Superior temporal gyrus (tissue), 1 donor: ENCODE data around the gene ACTN4.

ENCODE experiments used
- DNase-seq: peaks from one replicate; pipeline ENCODE4 v3.0.0-alpha.2; 2016; ENCODE audit errors: extremely low spot score

ACTN4 gene

GRCh38 chr19:38708413-38709024 lies 61.1 kb downstream of the ACTN4 start:
- no peak for DNase-seq

DNA sequence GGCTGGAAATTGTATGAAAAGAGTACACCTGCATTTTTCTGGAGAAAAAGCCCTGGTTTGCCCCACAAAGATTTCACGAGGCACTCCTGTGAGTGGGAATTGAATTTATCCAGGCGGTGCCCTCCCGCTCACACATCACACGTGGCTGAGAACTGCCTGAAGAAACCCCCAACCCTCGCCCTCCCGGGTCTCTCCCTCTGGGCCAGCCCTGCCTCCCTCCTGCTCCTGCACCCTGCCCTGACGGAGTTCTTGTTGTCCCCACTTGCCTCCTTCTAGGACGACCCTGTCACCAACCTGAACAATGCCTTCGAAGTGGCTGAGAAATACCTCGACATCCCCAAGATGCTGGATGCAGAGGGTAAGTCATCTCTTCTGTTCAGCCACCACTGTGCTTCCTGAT lies 61.7 kb downstream of the ACTN4 start:
- DNase-seq, result no peak

DNA sequence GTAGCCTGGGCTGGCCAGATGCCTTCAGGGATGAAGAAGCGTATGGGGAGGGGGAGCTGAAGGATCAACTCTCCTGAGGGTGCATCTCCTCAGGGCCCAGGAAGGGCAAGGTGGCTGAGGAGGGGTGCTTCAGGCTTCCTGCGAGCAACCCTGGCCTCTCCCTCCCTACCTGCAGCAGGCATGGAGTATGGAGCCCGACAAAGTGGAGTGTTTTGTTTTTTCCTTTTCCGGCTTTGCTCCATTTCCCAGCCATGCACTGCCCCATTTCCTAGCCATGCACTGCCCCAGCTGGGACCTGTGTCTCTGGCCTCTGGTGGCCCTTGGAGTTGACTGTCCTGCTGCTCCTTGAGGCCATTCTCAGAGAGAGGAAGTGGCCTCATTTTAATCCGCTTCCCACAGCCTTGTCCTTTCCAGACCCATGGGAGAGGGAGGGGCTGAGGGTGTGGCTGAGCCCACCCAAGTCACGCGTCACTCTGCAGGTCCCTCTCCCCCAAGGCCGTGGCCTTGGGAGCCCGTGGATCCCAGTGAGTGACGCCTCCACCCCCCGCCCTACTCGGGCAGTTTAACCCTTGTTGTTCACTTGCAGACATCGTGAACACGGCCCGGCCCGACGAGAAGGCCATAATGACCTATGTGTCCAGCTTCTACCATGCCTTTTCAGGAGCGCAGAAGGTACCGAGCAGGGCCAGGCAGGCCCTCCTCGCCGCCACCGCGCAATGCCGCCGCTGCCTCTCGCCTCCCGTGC lies 62.4 kb downstream of the ACTN4 start:
- no peak for DNase-seq

- DNase-seq, result no peak
Measured at GRCh38 chr19:38710416-38710702, 62.9 kb downstream of the ACTN4 start.

DNA sequence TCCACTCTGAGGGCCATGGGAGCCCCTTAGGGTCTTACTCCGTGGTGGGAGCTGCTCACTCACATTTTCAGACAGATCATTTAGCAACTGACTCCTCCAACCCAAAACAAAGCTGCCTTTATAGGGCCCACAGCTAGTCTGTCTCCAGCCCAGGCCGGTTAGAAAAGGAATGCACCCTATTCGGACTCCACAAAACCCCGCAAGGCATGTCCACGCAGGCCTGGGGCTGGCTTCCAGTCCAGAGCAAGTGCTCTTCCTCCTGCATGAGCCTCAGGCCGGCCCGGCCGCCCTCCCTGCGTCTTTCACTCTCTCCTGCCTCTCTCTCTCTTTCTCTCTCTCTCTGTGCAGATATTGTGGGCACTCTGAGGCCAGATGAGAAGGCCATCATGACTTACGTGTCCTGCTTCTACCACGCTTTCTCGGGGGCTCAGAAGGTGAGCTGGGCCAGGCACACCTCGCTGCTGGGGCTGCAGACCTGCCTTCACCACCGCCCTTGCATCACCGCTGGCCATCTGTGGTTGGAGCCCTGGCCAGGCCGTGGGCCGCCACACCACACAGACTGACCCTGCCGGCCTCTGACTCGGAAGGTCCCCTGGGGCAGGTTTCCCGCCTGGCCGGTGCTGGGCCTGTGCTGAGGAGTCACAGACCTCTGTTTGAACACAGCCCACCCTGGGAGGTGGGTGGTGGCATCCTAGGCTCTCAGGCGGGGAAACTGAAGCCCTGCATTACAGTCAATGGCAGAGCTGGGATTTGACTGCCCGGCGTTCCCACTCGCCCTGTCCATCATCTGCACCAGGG lies 63.7 kb downstream of the ACTN4 start:
- DNase-seq, result peak; percentile 55

GRCh38 chr19:38711726-38712153 lies 64.3 kb downstream of the ACTN4 start:
- no peak for DNase-seq

DNA sequence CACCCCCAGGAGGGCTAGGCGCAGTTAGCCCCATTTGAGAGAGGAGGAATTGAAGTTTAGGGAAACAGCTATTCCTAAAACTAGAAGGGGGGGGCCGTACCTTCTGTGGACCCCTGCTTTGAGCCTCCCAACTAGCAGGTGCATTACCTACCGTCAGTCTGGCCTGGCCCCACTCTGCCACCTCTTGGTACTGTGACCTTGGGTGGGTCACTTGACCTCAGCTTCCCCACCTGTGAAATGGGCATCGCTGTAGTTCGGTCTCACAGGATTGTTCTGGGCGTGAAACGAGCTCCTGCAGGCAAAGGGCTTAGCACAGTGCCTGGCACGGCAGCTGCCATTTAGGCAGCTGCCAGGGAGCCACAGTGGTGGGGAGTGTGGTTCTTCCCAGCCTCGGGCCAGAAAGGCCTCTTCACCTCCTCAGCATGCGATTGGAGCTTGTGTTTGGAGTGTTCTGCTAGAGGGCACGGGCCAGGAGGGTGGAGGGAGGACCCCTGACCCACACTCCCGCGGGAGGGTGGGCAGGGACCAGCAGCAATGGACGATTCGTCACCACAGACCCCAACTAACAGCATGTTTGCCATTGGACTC lies 64.8 kb downstream of the ACTN4 start:
- DNase-seq, result no peak

DNA sequence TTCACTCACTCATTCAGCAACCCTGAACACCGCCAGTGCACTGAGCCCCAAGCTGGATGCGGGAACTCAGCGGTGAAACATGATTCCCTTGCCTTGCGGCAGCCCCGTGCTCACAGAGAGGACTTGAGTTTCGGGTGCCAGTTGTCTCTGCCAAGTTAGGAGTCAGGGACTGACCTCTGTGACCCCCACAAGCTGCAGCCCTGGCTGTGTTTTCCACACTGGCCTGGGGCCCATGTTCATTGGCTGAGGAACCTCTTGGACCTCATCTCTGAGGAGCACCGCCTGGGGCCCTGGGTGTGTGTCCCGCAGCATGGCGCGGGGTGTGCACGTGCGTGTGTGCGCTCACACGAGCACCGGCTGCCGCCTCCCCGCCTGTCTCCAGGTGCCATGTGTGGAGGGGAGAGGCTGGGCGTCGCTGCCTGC lies 65.8 kb downstream of the ACTN4 start:
- DNase-seq, result peak; percentile 42

GRCh38 chr19:38713865-38714264 lies 66.4 kb downstream of the ACTN4 start:
- DNase-seq, result no peak

GRCh38 chr19:38714354-38714778 lies 66.9 kb downstream of the ACTN4 start:
- no peak for DNase-seq

DNA sequence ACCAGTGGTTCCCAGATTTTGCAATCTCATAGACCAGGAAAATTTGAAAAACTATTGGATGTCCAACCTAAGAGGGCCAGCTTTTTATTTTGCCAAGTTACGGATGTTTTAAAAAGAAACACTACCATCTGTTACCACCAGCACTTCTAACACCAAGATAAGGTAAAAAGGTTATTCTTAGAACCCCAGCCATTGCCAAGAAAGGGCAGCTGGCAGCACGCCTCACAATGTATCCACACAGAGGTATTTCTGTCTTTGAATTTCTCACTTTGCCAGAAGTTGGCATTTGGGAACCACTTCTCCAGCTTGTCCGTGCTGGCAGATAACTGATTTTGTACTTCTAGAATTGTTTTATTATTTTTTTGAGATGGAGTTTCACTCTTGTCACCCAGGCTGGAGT lies 68.1 kb downstream of the ACTN4 start:
- peak; percentile 76 for DNase-seq

GRCh38 chr19:38717051-38717450 lies 69.6 kb downstream of the ACTN4 start:
- DNase-seq, result no peak

GRCh38 chr19:38717855-38718254 lies 70.4 kb downstream of the ACTN4 start:
- no peak for DNase-seq

- DNase-seq, result peak; percentile 72
Measured at GRCh38 chr19:38718747-38719543, 71.5 kb downstream of the ACTN4 start.

DNA sequence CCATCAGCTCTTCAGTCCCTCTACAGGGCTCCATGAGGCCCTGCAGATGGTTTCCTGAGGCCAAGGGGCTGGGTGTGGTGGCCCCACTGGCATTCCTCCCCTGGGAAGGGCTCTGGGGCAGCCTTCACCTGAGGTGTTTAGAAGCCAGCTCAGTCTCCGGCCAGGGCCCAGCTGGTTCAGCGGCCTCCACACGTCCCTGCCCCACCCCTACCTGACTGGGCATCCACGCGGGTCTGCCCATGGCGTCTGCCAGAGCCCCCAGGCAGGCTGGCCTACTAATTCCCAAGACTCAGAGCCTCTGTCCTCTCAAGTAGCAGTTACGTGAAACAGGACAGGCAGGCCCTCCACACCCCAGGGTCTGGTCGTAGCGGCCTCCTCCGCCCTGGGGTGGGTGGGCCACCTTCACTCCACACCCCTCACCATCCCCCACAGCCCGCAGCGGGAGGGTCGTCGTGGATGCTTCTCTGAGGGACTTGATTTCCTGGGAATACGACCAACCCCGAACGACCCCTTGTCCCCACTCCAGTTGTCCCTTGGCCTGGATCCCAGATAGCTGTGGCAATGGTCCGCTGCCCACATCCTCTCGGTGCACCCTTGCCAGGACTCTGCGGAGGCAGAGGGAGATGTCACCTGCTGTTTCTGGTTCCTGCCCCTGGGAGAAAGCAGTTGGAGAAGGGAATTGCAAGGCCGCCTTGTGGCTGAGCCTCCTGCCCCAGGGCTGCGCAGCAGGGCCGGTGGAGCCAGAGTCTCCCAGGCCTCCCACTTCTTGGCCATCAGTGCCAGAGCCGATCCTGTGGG lies 72.5 kb downstream of the ACTN4 start:
- DNase-seq, result no peak

DNA sequence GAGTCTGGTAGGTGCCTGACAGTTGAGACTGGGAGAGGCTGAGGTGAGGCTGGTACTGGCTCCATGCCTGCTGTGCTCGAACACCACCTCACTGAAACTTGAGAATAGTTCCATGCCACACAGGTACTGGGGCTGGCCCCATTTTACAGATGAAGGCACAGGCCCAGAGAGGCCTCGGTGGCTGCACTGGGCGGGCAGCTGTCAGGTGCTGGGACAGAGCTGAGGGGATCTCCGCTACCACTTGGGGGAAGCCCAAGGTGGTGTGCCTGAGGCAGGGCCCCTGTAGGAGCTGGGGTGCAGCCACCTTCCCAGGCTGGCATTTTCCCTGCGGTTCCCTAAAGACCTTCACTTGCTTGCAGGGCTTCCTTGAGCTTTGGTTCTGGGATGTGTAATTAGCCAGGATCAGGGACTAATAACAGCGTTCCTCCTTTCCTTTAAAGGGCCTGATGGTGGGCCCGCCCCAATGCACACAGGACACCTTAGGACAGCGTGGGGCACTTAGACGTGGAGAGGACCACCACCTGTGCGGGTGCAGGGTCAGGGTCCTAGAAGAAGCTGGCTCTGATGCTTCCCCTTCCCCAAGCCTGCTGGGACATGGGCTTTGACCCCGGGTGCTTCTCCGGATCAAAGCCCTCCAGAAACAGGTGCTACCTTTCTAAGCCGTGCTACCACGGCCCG lies 73.2 kb downstream of the ACTN4 start:
- DNase-seq, result no peak

GRCh38 chr19:38721496-38721895 lies 74.0 kb downstream of the ACTN4 start:
- DNase-seq, result no peak

- peak; percentile 91 for DNase-seq
Measured at GRCh38 chr19:38721979-38722773, 74.7 kb downstream of the ACTN4 start.

DNA sequence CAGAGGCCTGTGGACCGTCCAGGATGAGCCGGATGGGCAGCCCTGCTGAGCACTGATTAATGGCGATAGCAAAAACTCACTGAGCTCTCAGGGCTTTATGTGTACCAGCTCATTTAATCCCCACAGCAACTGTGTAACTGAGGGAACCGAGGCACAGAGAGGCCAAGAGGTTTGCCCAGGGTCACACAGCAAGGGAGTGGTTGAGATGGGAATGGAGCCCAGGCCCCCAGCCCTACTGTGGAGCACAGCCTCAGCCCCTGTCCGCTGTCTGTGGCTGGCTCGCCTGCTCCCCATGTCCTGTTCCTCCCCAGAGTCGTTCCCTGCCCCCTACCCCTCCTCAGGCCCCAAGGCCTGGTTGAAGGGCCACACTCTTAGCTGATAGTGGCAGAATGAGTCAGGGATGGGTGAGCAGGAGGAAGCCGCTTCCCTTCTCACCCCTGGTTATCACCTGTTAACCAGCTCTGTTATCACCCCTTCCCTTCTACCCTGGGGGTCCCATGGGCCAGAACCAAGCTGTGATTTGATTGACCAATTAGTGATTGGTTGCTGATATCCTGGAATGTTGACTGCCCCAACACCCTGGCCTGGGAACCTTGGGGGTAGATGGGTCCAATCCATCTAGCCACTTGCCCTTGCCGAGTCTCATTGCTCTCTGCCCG lies 75.6 kb downstream of the ACTN4 start:
- no peak for DNase-seq
